HL-60/S4 (cell line): ENCODE measurements around the gene GIGYF2.

Experiments used
- in situ Hi-C: fragments of 300-500 bp; cut with MboI; formaldehyde crosslinking; loops from 2 replicates; pipeline ENCODE4 v1.14.3; 2022; ENCODE audit warnings: low sequenced_read_pairs

GIGYF2 gene

DNA sequence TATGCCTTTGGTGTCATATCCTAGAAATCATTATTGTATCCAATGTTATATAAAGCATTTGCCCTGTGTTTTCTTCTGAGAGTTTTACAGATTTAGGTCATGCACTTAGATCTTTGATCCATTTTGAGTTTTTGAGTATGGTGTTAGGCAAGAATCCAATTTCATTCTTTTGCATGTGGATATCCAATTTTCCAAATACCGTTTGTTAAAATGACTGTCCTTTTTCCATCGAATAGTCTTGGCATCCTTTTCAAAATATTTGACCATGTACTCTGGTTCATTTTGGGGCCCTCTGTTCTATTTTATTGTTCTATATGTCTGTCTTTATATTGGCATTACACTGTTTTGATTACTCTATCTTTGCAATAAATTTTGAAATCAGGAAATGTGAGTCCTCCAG lies 103.0 kb downstream of the GIGYF2 start:
- in situ Hi-C loops: no loop called here

- in situ Hi-C loops: no loop called here
Measured at GRCh38 chr2:232802091-232802490, 105.0 kb downstream of the GIGYF2 start.

- in situ Hi-C loops: no loop called here
Measured at GRCh38 chr2:232809349-232810124, 112.4 kb downstream of the GIGYF2 start.

- in situ Hi-C loops: no loop called here
Measured at GRCh38 chr2:232810444-232810843, 113.3 kb downstream of the GIGYF2 start.

- in situ Hi-C loops: no loop called here
Measured at GRCh38 chr2:232815569-232815968, 118.4 kb downstream of the GIGYF2 start.

DNA sequence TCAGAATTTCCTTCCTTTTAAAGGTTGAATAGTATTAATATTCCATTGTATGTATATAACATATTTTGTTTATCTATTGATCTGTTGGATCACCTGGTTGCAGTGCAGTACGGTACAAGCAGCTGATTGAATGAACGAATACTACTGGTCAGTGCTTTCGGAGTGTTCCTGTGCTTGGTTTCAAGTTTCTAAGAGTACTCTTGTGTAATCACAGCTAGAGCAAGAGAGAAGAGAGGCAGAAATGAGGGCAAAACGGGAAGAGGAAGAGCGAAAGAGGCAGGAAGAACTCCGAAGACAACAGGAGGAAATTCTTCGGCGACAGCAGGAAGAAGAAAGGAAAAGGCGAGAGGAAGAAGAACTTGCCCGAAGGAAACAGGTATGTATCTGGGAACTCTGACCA lies 119.5 kb downstream of the GIGYF2 start:
- in situ Hi-C loops: no loop called here

DNA sequence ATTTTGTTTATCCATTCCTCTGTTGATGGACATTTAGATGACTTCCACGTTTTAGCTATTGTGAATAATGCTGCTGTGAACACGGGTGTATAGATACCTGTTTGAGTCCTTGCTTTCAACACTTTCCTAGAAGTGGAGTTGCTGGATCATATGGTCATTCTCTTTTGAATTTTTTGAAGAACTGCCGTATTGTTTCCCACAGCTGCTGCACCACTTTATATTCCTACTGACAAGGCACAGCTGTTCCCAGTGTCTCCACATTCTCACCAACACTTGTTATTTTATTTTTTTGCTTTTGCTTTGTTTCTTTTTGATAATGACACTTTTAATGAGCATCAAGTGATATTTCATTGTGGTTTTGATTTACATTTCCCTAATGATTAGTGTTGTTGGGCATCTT lies 120.6 kb downstream of the GIGYF2 start:
- in situ Hi-C loops: no loop called here

DNA sequence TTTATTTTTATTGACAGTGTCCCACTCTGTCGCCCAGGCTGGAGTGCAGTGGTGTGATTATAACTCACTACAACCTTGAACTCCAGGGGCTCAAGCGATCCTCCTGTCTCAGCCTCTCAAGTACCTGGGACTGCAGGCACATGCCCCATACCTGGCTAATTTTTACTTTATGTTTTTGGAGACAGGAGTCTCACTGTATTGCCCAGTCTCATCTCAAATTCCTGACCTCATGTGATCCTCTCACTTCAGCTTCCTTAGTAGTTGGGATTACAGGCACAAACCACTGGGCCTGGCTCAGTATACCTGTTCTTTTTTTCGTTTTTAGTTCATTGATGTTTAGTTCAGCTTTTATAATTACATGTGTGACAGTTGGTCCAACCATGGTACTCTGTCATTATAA lies 132.9 kb downstream of the GIGYF2 start:
- in situ Hi-C loops: no loop called here

- in situ Hi-C loops: no loop called here
Measured at GRCh38 chr2:232831496-232831895, 134.4 kb downstream of the GIGYF2 start.

GRCh38 chr2:232833830-232834229 lies 136.7 kb downstream of the GIGYF2 start:
- in situ Hi-C loops: no loop called here

DNA sequence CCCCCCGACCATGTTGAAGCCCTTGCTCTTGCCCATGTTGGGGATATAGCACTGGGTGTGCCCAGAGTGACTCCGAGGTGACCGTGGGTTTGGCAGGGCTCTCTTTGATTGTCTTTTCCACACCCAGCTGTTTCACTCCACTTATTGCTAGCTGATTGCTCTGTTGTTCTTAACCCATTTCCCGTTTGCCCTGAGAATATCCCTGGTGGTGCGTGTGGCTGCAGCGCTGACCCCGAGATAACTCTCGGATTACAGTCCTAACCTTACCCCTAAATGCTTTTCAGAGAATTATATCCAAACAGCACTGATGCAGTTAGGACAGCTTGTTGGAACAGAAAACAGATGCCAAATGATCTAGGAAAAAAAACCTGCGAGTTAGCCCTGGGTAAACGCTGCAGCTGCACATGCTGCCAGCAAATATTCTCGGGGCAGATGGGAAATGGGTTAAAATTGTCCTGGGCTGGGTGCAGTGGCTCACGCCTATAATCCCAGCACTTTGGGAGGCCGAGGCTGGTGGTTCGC lies 138.6 kb downstream of the GIGYF2 start:
- in situ Hi-C loops: no loop called here

DNA sequence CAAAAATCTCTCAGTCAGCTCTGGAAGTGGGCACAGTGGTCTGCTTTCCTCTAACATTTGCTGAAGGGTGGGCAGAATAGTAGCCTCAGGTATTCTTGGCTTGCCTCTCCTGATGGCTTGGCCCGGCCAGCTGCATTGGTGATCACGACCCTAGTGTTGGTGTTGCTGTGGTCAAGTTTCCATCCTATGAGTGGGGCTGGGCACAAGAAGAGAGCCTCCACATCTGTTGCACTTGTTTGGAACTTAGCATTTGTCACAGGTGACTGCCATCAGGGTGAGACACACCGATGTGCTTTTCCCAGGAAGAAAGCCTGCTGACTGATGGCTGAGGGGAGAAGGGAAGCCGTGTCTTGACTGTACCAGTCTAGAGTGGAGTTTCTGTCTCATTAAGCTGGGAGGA lies 139.8 kb downstream of the GIGYF2 start:
- in situ Hi-C loops: no loop called here

GRCh38 chr2:232838406-232838874 lies 141.3 kb downstream of the GIGYF2 start:
- in situ Hi-C loops: no loop called here

DNA sequence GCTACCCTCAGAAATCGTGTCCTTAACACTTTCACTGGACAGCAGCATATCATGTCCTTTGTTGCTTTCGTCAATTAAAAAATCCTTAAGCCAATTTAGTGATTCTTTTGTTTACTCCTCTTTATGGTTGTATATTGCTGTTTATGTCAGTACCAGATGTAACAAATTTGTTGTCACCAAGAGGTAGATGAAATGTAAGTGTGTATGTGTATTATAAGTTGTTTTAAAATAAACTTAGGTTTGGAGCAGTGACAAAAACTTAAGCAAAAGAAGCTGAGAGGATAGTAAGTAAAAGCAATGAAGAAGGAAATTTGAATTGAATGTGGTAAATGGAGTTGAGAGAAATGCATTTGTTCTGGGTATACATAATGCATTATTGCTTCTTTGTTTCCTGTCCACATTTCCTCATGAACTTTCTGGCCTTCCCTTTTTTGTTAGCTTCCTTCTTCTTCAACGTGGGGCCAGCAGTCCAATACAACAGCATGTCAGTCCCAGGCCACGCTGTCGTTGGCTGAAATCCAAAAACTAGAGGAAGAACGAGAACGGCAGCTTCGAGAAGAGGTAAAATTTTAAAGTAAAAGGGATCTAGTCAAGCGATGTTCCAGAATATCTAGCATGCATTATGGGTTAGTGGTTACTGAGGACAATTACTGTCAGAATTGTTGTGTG lies 142.4 kb downstream of the GIGYF2 start:
- in situ Hi-C loops: no loop called here

DNA sequence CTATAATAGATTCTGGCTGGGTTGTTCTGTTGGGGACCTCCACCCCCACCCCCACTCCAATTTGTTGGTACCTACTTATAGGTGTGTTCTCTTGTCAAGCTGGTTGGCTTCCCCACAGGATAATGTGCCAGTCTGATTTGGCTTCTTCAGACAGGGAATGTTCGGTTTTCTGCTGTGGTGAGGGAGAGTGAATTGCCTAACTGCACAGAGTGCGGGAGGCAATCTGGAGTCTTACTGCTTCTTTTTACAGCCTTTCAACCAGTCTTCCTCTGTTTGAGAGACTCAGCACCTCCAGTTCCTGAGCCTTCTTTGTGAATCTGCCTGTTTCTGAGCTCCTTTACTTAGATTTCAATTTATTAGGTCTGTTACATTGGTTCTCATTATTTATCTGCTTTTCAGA lies 145.6 kb downstream of the GIGYF2 start:
- in situ Hi-C loops: no loop called here

DNA sequence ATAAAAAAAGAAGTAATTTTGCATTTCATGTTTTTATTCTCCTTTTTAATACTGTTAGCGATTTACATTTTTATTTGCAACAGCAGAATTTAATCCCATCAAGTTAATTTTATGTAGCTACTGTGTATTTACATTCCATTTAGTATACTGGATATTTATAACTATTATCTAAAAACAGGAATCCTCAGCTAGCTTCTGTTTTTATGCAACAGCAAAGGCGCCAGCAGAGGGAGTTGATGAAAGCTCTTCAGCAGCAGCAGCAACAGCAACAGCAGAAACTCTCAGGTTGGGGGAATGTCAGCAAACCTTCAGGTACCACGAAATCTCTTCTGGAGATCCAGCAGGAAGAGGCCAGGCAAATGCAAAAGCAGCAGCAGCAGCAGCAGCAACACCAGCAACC lies 146.7 kb downstream of the GIGYF2 start:
- in situ Hi-C loops: no loop called here

DNA sequence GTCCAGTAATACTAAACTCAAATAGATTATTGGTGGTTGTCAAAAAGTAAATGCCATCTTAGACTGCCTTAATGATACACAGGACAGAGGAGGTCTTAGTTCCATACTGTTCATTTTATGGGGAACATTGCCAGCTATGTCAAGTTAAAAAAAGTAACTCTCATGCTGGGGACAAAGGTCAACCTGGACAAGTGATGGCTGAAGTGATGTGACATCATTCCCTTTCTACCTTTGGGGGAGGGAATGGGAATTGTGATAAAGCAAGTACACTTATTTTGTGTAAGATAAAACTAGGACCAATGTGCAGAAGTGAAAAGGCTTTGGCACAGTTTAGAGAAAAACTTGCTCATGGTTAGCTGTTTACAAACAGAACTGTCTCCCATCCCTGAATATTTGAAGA lies 148.9 kb downstream of the GIGYF2 start:
- in situ Hi-C loops: no loop called here

DNA sequence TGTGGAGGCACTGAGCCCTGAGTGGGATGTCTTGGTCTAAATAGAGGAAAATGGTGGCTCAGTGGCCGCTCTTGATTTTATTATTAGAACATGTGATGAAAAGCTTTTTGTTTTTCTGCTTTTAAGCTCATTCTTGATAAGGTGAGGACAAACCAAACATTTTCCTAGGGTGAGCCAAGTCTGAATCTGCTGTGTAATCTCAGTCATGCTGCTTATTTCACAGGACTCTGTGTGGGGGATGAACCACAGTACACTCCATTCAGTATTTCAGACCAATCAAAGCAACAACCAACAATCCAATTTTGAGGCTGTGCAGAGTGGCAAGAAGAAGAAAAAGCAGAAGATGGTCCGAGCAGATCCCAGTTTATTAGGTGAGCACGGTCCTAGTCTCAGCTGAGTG lies 152.9 kb downstream of the GIGYF2 start:
- in situ Hi-C loops: loop anchor here (10.0 kb wide), 1 partner anchor 405 kb away; the partner anchor contains the start of gene ATG16L1

DNA sequence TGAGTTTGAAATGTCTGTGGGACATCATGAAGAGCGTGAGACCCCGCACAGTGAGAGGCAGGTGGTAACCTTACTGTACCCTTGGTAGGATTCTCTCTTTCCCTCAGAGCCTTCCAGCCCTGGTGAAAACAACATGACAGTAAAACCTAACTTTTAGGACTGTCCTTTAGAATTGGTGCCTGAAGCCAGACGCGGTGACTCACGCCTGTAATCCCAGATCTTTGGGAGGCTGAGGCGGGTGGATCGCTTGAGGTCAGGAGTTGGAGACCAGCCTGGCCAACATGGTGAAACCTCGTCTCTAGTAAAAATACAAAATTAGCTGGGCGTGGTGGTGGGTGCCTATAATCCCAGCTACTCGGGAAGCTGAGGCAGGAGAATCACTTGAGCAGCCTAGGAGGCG lies 154.9 kb downstream of the GIGYF2 start:
- in situ Hi-C loops: loop anchor here (10.0 kb wide), 1 partner anchor 403 kb away; the partner anchor contains the start of gene ATG16L1

- in situ Hi-C loops: loop anchor here (10.0 kb wide), 1 partner anchor 402 kb away; the partner anchor contains the start of gene ATG16L1
Measured at GRCh38 chr2:232852676-232853075, 155.5 kb downstream of the GIGYF2 start.

DNA sequence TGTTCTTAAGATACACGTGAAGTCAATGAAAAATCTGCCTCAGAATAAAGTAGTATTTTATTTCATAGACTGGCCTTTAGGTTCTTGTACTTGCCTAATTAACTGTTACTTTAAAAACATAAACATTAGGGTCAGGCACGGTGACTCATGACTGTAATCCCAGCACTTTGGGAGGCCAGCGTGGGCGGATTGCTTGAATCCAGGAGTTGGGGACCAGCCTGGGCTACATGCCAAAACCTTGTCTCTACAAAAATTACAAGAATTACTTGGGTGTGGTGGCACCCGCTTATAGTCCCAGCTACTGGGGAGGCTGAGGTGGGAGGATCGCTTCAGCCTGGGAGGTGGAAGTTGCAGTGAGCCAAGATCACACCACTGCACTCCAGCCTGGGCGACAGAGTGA lies 157.0 kb downstream of the GIGYF2 start:
- in situ Hi-C loops: loop anchor here (10.0 kb wide), 1 partner anchor 401 kb away; the partner anchor contains the start of gene ATG16L1

GRCh38 chr2:232857158-232857563 lies 160.0 kb downstream of the GIGYF2 start:
- in situ Hi-C loops: loop anchor here (10.0 kb wide), 1 partner anchor 398 kb away; the partner anchor contains the start of gene ATG16L1
